GM19452 (cell line): Measurements from ENCODE around the gene CCDC148.

Source experiments
- ATAC-seq: cut with Tn5 transposase; IDR thresholded peaks from one replicate; pipeline ENCODE4 v1.9.1; 2021; ENCODE audit not compliant: unreplicated experiment

CCDC148 gene

DNA sequence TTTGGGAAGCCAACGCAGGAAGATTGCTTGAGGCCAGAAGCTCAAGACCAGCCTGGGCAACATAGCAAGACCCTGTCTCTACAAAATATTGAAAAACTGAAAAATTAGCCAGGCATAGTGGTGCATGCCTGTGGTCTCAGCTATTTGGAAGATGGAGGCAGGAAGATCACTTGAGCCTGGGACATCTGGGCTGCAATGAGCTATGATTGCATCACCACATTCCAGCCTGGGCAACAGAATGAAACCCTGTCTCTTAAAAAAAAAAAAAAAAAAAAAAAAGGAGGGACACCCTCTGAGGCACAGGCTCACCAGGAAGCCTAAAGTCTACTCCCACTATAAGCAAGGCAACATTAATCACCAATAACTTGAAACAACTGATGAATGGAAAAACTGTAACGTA is 151.1 kb downstream of the CCDC148 start:
- ATAC-seq, result no peak

GRCh38 chr2:158300394-158300793 is 156.2 kb downstream of the CCDC148 start:
- ATAC-seq, result no peak

GRCh38 chr2:158297606-158298005 is 158.9 kb downstream of the CCDC148 start:
- ATAC-seq, result no peak

DNA sequence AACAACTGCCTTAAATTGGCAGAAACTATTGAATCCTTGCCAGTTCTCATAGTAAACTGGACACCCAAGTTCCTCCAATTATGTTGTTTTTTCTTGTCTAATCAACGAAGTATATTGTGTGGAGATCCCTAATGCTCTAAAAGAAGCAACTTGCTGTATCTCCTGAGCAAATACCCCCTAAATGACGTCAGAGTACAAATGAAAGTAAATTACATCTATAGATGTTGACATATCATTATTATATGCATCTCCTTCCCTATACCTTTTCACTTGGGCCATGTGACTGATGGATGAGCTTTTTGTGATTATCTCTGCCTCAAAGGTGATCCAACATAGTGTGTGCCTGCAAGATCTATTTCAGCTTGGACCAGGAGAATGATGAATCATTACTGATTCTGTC is 159.4 kb downstream of the CCDC148 start:
- ATAC-seq, result no peak

DNA sequence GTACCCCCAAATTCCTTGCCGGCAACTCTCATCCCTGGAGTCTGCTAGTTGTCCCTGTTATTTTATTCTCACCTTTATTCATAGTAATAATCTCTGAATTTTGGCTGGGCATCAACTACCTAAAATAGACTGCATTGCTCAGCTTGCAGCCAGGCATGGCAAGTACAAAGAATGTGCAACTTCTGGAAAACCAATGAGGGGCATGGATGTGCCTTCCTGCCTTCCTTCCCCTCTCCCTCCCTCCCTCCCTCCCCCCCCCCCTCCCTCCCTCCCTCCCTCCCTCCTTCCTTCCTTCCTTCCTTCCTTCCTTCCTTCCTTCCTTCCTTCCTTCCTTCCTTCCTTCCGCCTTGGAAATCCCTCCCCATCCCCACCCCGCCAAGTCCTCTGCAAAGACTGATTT is 162.8 kb downstream of the CCDC148 start:
- ATAC-seq, result no peak

GRCh38 chr2:158291544-158292180 is 164.9 kb downstream of the CCDC148 start:
- ATAC-seq, result no peak

- ATAC-seq, result no peak
Observed at GRCh38 chr2:158290225-158290624, 166.3 kb downstream of the CCDC148 start.

- ATAC-seq, result no peak
Observed at GRCh38 chr2:158276619-158277471, 179.7 kb downstream of the CCDC148 start.

DNA sequence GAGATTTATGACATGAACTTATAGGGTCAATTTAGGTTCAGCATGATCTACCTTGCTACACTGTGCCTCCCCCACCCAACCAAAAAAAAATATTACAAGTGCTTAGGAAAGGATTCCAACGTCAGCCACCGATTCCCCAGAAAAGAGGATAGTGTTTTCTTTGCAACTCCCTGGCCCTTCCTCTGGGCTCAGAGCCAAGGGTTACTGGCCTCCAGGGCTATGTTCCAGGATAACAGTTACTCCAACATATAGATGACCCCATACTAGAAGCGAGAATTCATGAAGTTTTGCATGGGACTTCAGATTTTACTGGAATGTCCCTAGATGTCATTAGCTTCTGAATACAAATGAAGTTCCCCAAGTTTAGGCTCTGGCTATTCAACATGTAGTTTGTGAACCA is 182.8 kb downstream of the CCDC148 start:
- ATAC-seq, result no peak

DNA sequence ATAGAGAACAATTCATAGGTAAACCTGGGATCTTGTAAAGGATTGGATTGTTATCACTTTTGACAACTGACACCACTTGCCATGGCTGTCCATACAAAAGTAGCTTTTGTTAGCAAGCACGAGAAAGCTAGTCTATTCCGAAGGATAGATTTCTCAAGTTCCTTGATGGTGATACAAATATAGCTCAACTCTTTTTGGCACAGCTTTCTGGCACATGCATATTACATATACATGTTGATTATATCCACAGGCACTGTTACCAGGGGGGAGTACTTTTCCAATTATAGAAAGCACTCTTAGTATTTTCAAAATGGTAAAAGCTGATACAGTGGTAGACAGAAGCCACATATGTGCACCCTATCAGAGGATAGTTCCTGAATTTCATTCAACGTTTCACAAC is 186.0 kb downstream of the CCDC148 start:
- no peak for ATAC-seq

GRCh38 chr2:158269143-158269542 is 187.4 kb downstream of the CCDC148 start:
- no peak for ATAC-seq

DNA sequence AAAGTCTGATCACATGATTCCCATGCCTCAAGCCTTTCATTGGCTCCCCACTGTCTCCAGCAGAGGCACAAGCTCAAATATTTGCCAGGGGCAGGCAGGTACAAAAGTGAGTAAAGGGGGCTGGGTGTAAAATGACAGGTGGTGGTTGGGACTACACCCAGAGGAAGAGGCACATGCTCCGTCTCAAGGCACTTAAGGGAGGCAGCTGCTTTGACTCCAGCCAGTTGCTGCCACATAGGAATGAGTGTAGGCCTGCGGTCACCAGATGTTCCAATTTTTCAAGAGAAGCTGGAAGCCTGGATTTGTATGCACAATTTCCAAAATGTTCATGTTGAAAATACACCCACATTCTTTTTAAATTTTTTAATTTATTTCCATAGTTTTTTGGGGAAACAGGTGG is 190.4 kb downstream of the CCDC148 start:
- no peak for ATAC-seq

DNA sequence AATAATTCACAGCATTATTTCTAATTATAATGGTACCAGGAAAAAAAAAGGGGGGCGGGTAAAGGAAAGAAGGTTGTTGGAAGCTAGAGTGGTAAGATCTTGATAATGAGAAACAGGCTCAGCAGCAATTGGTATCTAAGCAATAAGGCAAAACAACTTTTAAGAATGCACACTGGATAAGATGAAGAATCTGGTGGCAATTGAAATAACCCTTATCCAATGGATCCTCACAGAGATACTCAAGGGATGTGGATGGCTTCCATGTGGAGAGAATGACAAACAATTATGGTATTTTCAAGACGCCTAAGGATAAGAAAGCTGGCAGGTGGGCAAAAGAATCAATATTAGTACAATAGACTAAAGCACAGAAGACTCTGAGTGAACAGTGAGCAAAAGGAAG is 201.3 kb downstream of the CCDC148 start:
- no peak for ATAC-seq

- no peak for ATAC-seq
Observed at GRCh38 chr2:158253170-158253569, 203.4 kb downstream of the CCDC148 start.

- ATAC-seq, result no peak
Observed at GRCh38 chr2:158251356-158251755, 205.2 kb downstream of the CCDC148 start.

- no peak for ATAC-seq
Observed at GRCh38 chr2:158243392-158243791, 213.2 kb downstream of the CCDC148 start.

DNA sequence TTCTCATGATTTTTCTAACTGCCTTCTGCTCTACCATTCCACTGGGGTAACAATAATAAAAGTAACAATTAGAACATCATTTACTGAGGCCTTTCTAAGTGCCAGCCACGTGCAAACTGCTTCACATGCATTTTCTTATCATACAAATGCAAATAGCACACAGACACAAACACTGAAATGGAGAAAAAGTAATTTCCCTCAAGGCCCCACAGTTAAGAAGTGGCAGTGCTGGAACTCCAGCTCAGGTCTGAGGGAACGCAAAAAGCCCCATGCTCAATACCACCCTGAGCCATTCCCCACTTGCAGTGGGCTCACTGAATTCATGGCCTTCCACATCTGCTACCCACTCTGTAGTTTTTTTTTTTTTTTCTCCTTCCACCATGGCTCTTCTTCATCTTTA is 214.3 kb downstream of the CCDC148 start:
- no peak for ATAC-seq

- no peak for ATAC-seq
Observed at GRCh38 chr2:158240975-158241374, 215.6 kb downstream of the CCDC148 start.

DNA sequence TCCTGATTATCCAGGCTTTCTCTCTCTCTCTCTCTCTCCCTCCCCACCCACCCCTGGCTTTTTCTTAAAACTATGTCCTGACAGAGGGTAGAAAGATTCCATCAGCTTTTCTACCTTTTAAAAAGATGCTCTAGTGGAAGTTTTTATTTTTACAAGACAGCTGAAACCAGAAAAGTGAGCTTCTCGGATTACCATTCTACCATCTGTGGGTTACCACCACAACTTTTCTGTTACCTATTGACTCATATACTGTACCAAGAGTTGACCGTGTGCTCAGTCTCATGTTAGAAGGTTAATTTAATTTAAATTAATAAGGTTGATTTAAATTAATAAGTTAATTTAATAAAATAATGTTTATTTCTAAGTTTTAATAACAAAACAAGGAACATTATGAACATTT is 217.3 kb downstream of the CCDC148 start:
- ATAC-seq, result no peak

DNA sequence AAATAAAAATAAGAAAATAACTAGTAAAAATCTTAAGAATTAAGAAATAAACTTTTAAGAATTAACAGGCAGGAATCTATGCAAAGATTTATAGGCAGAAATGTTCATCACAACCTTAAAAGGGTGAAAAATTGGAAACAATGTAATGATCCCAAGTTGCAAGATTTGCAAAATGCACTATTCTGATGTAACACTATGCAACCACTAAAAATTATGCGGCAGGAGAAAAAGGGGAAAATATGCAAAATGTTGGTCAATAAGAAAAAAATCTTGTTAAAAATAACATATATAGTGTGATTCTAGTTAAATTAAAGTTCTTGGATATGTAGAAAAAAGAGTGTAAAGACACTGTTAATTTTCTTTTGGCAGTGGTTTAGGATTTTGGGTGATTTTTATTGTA is 222.1 kb downstream of the CCDC148 start:
- ATAC-seq, result no peak

DNA sequence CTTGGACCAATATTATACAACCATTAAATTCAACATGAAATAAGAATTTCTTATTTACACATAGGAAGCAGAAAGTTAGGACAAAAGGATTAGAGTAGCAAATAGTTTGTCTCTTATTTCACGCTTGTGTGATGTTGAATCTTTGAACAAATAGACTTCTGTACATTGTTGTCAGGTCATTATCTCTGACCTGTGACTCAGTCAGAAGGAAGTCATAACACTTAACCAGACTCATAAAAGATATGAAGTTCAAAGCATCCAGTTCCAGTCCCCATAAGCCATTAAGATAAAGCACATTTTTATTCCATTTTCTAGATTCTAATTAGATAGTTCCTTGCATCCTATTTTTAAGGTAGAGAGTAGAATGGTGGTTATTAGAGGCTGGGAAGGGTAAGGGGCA is 224.1 kb downstream of the CCDC148 start:
- no peak for ATAC-seq

- ATAC-seq, result no peak
Observed at GRCh38 chr2:158228943-158229508, 227.5 kb downstream of the CCDC148 start.
